Measurements from ENCODE around the gene AMDHD2. TPM values are rescaled to one million over a fixed set of nuclear protein-coding genes. Genes with fewer than 3 reads are reported as not detected.

Gene AMDHD2
- total and polyA plus RNA-seq, 2 of the 8 experiments (the other 6 are each of a cell fraction or from before 2014, with no cell fraction given), result 43.0 to 54.6 TPM

GRCh38 chr16:2507665-2508064 lies 12.5 kb upstream of the AMDHD2 start:
- H3K27me3 ChIP-seq (replicated peaks in 1 of 4; ENCODE audit: control insufficient read depth in 3 of 4, extremely low read depth in 1 of 4, insufficient read depth in 3 of 4, low read length in 3 of 4), result peaks cover 0 to 3% (median 0%) of the 10 kb centered on the region in 4 experiments; a peak in 2 of 7 replicates

More at GRCh38 chr16:2507665-2508064, 12.5 kb upstream of the AMDHD2 start:
- Histone ChIP-seq H4K5ac (ENCODE audit: insufficient read length, low read depth, low read length) (no peak overlapping the region), H3K23ac (ENCODE audit: insufficient read length) (no peak overlapping the region), H2AK5ac (ENCODE audit: low read depth, low read length) (no peak overlapping the region), H2BK20ac (ENCODE audit: low read length) (no peak overlapping the region), H4K20me1 (replicated peaks in 1 of 2; ENCODE audit: control insufficient read depth in 1 of 2, insufficient read depth in 2 of 2, low read length in 2 of 2) (no peaks in the 10 kb centered on the region), H3K4me3 (ENCODE audit: extremely low read depth in 1 of 4, insufficient read depth in 2 of 4, low read depth in 3 of 4, low read length in 4 of 4) (no peak overlapping the region), H3K23me2 (ENCODE audit: low read depth, low read length) (no peaks in the 10 kb centered on the region; the same call in 1 of the 2 replicates), H3K9me3 (ENCODE audit: insufficient read depth in 2 of 2, low read depth in 1 of 2, low read length in 1 of 2) (no peaks in the 10 kb centered on the region), H3K56ac (replicated peaks; ENCODE audit: insufficient read length, low read depth, low read length) (no peak overlapping the region), H3K9ac (replicated peaks in 1 of 4; ENCODE audit: extremely low read depth in 1 of 4, low read depth in 3 of 4, low read length in 3 of 4) (no peak overlapping the region), H3K4ac (replicated peaks; ENCODE audit: insufficient read length, low read depth, low read length) (no peak overlapping the region), H3K36me3 (ENCODE audit: control insufficient read depth in 2 of 4, insufficient read depth in 4 of 4, low read length in 3 of 4) (no peaks in the 10 kb centered on the region), H2BK15ac (ENCODE audit: low read length) (no peak overlapping the region), H3K18ac (ENCODE audit: extremely low read depth, low read length) (no peak overlapping the region), H3K4me1 (replicated peaks in 1 of 4; ENCODE audit: control insufficient read depth in 3 of 4, insufficient read depth in 4 of 4, low read length in 3 of 4) (peaks cover 1 to 15% (median 13%) of the 10 kb centered on the region in 4 experiments), H3K4me2 (ENCODE audit: insufficient read depth in 1 of 2, low read depth in 2 of 2, low read length in 2 of 2) (no peak overlapping the region), H3K27ac (ENCODE audit: low read depth, low read length) (no peak overlapping the region), H3K14ac (ENCODE audit: insufficient read length) (no peak overlapping the region), H2AFZ (ENCODE audit: low read length) (no peak overlapping the region), H2BK120ac (replicated peaks; ENCODE audit: low read depth, low read length) (no peak overlapping the region), H3K79me2 (ENCODE audit: control insufficient read depth in 1 of 2, insufficient read depth in 2 of 2, low read length in 2 of 2) (no peaks in the 10 kb centered on the region), H3K79me1 (ENCODE audit: low read depth, low read length) (peaks cover 2% of the 10 kb centered on the region; the same call in 1 of the 2 replicates), H4K91ac (replicated peaks; ENCODE audit: insufficient read length, low read length) (no peak overlapping the region), H2BK12ac (ENCODE audit: low read depth, low read length) (no peak overlapping the region), H2BK5ac (ENCODE audit: low read depth, low read length) (no peak overlapping the region), H4K8ac (ENCODE audit: extremely low read depth, insufficient read depth, low read length) (no peak overlapping the region; the same call in 1 of the 2 replicates)
- FAIRE-seq (no peak), DNase-seq (ENCODE audit: low read depth in 1 of 2, low spot score in 2 of 2) (no peak)
- POLR2A ChIA-PET (ENCODE audit: partially characterized antibody), result interaction anchor here (0.6 to 1.2 kb wide), 3 partner anchors 23 to 68 kb away, joined by 3 to 4 read pairs (median 3); partner anchors contain the start of gene CEMP1
- 80% methylated on average over 11 of the region's 11 CpGs; no CpG with 5 or more reads in 1 of the 2 experiments for WGBS, 2 experiments (ENCODE audit: extremely low coverage in 1 of 2, insufficient coverage in 1 of 2, insufficient read length in 1 of 2, insufficient replicate concordance in 2 of 2, low coverage in 1 of 2, low lambda C conversion rate in 2 of 2, missing lambda C conversion rate in 1 of 2)
- CTCF ChIA-PET (ENCODE audit: partially characterized antibody), result interaction anchor here (0.6 to 1.7 kb wide), 3 partner anchors 37 to 672 kb away, joined by 3 to 4 read pairs (median 3); partner anchors contain the start of gene NTN3
- TF ChIP-seq GTF2F1 (IDR thresholded peaks at IDR 0.05; ENCODE audit: borderline replicate concordance, low read depth, low read length) (no peak), TEAD4 (IDR thresholded peaks at IDR 0.05; ENCODE audit: low read depth, low read length) (no peak)

Data from H1 (cell line).